HCT116 (cell line): ENCODE data around the gene ARHGAP28.

Experiments
- ATF3 ChIP-seq: IDR thresholded peaks from 2 replicates; pipeline ENCODE4 v1.6.1; 2012
- CEBPB ChIP-seq: IDR thresholded peaks from 2 replicates; pipeline ENCODE4 v1.6.1; 2012; ENCODE audit warnings: low read depth
- CTCF ChIP-seq, 3 experiments: fragments of 200-600 bp in 1 of 3; sonication (generic) in 1 of 3; IDR thresholded peaks in 2 of 3; conservative IDR thresholded peaks in 1 of 3; 2 replicates each; pipeline ENCODE4 v1.5.1; 2012 to 2017; ENCODE audit warnings: low read depth in 2 of 3, low read length in 2 of 3, antibody characterized with exemption in 1 of 3, borderline replicate concordance in 1 of 3, control low read depth in 1 of 3, mild to moderate bottlenecking in 1 of 3, mixed read lengths in 1 of 3, mixed run types in 1 of 3, moderate library complexity in 1 of 3; ENCODE audit not compliant: insufficient read depth in 1 of 3
- EZH2 ChIP-seq: fragments of 200-600 bp; sonication (generic); IDR thresholded peaks from 2 replicates; pipeline ENCODE4 v1.6.1; 2017; ENCODE audit warnings: antibody characterized with exemption, mixed run types
- POLR2A ChIP-seq: IDR thresholded peaks from 2 replicates; pipeline ENCODE4 v1.7.0; 2011; ENCODE audit warnings: borderline replicate concordance; ENCODE audit not compliant: insufficient read depth, insufficient read length; ENCODE audit errors: extremely low read depth
- RAD21 ChIP-seq: IDR thresholded peaks from 2 replicates; pipeline ENCODE4 v1.6.1; 2012; ENCODE audit warnings: low read depth, mild to moderate bottlenecking
- SRF ChIP-seq: IDR thresholded peaks from 2 replicates; pipeline ENCODE4 v1.6.1; 2012; ENCODE audit warnings: low read depth
- TCF7L2 ChIP-seq: IDR thresholded peaks from 2 replicates; pipeline ENCODE4 v1.7.0; 2011; ENCODE audit warnings: borderline replicate concordance, inconsistent platforms; ENCODE audit not compliant: insufficient read depth, insufficient read length; ENCODE audit errors: extremely low read depth
- YY1 ChIP-seq: IDR thresholded peaks from 2 replicates; pipeline ENCODE4 v1.6.1; 2011; ENCODE audit warnings: low read length, low read depth, moderate library complexity, mild to moderate bottlenecking; ENCODE audit not compliant: insufficient replicate concordance; ENCODE audit errors: extremely low read depth
- ZNF274 ChIP-seq: fragments of 200-500 bp; sonication (Bioruptor generic); IDR thresholded peaks from 2 replicates; pipeline ENCODE4 v1.6.1; 2014; ENCODE audit warnings: mild to moderate bottlenecking, low read depth, low read length, inconsistent platforms
- TF ChIP-seq, protein P1 (sequence below): IDR thresholded peaks from 2 replicates; pipeline ENCODE4 v1.6.1; 2012; ENCODE audit warnings: low read depth

- TF ChIP-seq, protein P1, sequence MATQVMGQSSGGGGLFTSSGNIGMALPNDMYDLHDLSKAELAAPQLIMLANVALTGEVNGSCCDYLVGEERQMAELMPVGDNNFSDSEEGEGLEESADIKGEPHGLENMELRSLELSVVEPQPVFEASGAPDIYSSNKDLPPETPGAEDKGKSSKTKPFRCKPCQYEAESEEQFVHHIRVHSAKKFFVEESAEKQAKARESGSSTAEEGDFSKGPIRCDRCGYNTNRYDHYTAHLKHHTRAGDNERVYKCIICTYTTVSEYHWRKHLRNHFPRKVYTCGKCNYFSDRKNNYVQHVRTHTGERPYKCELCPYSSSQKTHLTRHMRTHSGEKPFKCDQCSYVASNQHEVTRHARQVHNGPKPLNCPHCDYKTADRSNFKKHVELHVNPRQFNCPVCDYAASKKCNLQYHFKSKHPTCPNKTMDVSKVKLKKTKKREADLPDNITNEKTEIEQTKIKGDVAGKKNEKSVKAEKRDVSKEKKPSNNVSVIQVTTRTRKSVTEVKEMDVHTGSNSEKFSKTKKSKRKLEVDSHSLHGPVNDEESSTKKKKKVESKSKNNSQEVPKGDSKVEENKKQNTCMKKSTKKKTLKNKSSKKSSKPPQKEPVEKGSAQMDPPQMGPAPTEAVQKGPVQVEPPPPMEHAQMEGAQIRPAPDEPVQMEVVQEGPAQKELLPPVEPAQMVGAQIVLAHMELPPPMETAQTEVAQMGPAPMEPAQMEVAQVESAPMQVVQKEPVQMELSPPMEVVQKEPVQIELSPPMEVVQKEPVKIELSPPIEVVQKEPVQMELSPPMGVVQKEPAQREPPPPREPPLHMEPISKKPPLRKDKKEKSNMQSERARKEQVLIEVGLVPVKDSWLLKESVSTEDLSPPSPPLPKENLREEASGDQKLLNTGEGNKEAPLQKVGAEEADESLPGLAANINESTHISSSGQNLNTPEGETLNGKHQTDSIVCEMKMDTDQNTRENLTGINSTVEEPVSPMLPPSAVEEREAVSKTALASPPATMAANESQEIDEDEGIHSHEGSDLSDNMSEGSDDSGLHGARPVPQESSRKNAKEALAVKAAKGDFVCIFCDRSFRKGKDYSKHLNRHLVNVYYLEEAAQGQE: no peak
- TF ChIP-seq POLR2A (no peak), EZH2 (no peak), CTCF (IDR thresholded peaks at IDR 0.05 in 2 of 3, conservative IDR thresholded peaks at IDR 0.05 in 1 of 3; ENCODE audit: borderline replicate concordance in 1 of 3, insufficient read depth in 1 of 3, low read depth in 2 of 3, low read length in 2 of 3) (no peak), YY1 (no peak), CEBPB (no peak), RAD21 (no peak), TCF7L2 (no peak), ATF3 (no peak), ZNF274 (no peak), SRF (no peak)
Measured at GRCh38 chr18:6798896-6799295, 69.4 kb downstream of the ARHGAP28 start.
